ENCODE measurements around the gene GLIPR2.
"Not testable (repeated sequence)": the region's sequence is repeated elsewhere in the genome, so short reads cannot be mapped to it uniquely, and the experiment has no call there.

Gene GLIPR2, protein sequence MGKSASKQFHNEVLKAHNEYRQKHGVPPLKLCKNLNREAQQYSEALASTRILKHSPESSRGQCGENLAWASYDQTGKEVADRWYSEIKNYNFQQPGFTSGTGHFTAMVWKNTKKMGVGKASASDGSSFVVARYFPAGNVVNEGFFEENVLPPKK

DNA sequence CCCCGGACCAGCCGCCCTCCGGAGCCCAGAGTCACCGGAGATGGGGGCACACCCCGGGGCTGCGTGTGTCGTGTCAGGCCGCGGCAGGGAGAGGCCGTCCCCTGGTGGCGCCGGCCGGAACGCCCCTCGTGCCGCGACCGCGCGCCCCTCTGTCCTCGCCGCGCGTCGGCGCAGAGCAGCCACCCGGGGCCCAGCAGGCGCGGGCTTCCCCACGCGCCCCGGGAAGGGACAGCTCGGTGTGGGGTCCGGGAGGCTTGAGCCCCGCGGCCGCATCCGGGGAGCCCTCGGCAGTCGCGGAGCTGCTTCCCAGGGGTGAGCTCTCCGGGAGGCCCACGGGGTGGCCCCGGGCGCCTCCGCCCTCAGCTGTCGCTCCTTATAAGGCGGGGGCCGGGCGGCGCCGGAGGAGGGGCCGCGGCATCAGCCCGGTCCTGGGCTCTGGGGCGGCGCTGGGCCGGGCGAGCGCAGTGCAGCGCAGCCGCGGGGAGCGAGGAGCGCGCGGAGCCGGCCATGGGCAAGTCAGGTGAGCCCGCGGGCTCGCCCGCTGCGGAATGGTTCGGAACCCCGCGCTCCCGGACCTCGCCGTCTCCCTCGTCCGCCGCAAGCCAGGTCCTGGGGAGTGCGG is at the start of gene GLIPR2:
GLIPR2 (plus strand) TSS at position 462 of the 622 bp plus-strand sequence; CDS start at position 508, 46 bp downstream.
- DNase-seq, result no peak

DNA sequence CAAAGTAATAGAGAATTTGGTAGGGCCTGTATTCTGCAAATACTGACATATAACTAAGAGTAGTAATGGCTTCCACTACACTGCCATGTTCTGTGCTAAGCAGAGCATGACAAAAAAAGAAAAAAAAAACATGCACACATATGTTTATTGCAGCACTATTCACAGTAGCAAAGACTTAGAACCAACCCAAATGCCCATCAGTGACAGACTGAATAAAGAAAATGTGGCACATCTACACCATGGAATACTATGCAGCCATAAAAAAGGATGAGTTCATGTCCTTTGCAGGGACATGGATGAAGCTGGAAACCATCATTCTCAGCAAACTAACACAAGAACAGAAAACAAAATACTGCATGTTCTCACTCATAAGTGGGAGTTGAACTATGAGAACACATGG is 49.5 kb upstream of the GLIPR2 start:
- DNase-seq, result not testable (repeated sequence)

DNA sequence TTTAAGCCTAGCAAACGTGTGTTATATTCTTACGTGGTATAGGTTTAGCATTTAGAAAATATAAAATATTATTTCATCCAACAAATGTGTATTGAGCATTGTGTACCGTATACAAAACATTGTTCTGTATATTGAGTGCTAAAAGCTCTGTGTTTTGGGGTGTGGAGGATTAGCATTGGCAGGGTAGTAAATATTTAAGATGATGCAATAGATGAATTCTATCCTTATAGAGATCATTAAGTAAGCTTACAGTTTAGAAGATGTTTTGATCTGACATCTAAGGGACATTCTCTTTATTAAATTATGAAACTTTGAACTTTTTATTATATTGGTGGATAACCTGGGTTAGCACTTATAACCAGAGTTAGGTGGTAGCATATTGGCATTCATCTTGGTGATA is 48.5 kb upstream of the GLIPR2 start:
- no peak for DNase-seq

DNA sequence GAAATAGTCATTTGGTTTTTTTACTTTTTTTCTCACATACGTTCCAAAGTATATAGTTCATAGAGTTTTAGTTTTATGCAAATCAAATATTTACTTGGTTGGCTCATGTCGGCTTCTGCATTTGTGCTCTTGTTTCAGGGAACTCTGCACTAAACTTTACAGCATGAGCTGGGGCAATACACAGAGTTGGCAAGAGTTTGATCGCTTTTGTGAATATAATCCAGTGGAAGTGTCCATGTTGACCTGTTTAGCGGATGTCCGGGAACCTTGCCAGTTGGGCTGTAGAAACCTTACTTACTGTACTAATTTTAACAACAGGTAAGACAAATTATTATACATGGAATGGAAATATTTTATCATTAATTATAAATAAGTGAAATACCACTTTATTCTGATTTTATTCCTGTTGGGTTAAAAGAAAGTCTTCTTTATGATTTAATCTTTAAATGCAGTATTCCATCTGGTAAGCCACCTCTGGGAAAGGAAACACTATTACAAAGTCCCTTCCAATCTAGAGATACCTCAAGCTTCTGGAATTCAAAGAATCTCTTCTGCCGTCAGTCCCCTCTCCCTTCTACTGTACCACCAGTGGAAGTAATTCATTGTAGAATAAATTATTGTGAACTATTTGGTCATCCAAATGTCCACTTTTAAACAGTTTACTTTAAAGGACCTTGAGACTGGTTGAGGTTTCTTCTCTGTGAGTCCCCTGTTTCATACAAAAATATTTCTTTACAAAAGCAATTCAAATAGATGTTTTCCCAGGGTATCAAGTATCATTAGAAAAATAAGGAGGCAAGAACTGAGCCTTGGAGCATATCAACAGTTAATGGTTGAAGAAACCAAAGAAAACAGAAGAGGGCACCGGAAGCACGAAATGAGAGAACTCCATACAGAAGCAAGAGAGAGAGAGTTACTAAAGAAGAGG is 45.2 kb upstream of the GLIPR2 start:
- DNase-seq, result no peak

DNA sequence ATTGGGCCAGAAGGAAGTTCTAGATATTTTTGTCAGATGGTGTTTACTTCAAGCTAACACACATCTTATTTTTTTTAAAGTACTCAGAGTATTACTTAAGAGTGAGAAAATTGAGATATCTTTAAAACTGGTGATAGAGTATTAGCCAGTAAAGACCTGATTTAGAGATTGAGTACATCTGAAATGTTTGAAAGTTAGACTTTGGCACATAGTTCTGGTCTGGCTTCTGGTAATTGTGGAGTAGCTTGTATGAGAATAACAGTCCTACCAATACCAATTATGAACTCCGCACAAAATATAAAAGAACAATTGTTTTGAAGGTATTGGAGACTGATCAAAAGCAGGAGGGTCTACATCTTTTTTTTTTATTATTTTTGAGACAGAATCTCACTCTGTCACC is 44.5 kb upstream of the GLIPR2 start:
- no peak for DNase-seq

DNA sequence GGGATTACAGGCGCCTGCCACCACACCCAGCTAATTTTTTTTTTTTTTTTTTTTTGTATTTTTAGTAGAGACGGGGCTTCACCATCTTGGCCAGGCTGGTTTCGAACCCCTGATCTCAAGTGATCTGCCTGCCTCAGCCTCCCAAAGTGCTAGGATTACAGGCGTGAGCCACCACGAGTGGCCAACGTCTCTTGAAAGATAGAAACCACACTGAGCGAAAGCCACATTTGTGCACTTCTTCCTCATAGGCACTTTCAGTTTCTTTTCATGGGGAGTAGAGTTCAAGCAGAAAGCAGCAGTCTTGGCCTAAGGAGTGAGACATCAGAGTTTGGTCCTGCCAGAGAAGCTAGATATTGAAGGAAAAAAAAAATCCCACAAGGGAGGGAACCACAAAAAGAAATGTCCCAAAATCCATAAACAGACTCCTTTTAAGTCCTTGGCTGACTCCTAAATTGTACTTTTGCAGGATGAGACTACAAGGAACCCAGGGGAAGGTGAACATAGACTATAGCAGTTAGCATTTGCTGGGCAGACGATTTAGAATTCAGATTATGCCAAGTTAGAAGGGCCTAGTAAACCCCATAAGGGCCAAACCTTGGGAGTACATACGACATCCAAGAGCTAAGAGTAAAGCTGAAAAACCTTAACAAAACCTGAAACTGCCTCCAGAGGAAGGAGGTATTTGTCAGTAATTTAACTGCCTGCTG is 43.9 kb upstream of the GLIPR2 start:
- no peak for DNase-seq

DNA sequence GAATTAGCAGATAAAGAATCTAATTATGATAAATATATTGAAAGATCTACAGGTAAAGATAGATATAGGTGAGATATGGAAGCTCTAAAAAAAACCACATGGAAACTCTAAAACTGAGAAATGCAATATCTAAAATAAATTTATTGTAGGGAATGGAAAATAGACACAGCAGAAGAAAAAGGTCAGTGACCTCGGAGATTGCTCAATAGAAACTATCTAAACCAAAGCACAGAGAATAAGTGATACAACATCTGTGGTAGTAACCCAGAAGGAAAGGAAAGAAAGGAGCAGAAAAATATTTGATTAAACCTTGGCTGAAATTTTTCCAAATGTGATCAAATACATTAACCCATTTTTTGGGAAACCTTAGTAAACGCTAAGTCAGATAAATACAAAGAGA is 43.1 kb upstream of the GLIPR2 start:
- no peak for DNase-seq

DNA sequence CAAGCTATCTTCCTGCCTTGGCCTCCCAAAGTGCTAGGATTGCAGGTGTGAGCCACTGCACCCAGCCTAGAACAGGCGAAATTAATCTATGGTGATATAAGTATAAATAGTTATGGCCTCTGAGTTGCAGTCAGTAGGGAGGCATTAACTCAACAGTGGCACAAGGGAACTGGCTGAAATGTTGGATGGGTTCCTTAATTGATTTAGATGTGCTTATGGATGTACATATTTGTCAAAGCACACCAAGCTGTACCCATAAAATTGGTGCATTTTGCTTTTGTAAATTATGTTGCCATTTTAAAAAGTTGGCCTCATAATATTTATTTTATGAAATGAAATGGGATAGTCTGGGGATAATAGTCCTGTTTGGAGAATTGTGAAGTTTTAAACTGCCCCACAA is 36.8 kb upstream of the GLIPR2 start:
- DNase-seq, result no peak

DNA sequence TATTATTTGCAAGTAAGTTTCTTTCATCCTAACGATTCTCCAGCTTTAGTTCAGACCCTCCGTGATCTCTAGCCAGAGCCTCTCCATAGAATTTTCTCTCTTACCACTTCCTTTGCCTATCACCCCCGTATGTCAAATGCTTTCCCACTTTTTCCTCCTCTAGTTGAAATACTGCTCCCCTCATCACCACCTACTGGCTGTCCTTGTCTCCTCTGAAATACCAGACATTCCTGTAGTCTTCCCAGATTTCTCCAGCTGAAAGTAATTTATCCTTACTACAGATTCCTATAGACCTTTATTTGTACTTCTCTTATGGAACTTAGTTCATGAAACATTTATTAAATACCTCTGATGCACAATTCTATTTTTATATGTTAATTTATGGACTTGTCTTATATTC is 36.0 kb upstream of the GLIPR2 start:
- no peak for DNase-seq

DNA sequence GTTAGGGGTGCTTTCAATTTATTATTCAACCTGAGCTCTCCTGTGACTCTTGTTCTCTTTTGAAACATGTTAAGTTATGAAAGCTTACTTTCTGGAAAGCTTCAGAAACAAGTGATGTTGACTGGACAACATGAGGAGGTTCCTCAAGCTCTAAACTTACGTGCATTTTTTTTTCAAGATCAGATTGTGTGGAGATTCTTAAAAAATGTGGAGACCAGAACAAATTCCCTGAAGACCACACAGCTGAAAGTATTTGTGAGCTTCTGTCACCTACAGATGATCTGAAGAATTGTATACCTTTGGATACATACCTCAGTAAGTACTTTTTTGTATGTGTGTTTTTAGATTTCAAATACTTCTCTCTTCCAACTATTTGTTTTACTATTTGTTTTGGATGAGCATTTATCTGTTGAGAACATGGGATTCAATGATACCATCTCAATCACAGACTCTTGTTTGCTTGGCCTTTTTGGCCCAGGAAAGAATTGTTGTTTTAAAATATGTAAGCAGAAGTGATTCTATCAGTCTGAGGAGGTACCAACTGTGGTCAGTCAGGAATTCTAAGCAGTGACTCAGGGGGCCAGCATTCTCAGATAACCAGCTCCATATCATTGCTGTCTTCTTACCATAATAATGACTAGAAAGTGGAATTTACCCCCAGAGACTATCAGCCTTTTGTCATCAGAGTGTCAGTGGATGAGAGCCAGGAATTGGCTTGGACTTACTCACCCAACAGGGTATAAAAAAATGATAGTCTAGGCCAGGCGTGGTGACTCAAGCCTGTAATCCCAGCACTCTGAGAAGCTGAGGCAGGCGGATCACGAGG is 34.4 kb upstream of the GLIPR2 start:
- DNase-seq, result no peak

DNA sequence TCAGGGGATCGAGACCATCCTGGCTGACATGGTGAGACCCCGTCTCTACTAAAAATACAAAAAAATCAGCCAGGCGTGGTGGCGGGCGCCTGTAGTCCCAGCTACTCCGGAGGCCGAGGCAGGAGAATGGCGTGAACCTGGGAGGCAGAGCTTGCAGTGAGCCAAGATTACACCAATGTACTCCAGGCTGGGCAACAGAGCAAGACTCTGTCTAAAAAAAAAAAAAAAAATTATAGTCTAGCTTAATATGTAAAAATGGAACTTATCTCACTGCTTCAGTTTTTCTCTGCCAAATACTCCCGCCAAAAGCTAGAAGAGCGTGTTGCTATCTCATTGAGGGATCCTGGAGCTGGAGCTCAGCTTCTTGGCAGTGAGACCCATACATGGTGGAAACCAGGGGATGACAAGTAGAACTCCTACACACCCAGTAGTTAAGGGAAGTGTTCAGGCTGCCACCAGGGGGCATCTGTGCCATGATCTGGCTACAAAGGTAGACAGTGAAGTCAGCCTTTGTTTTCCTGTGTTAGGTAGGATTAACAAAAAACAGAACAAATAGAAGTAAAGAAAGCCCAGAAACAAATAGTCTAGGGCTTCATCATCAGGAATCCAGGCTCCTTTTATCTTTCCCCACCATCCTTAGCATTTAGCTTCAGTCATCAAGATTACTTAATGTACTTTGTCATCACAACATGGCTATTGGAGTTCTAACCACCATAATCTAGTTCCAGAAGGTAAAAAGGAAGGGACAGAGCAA is 33.6 kb upstream of the GLIPR2 start:
- DNase-seq, result peak; percentile 60

DNA sequence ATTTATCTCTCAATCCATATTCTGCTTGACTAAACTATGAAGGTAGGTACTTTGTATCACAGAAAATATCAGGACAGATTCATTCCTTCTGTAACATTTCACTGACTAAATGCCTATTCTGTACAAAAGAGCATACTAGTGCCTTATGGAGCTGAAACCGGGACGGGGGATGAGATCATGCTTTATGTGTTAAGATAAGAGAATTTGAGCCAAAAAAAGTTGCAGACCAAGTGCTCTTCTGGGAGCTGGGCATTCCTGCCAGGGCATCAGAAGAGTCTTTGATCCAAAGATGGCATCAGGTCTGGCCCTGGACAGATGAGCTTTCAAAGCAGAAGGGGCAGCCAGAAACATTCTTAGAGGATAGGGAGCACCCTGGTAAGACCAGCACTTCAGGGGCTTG is 27.5 kb upstream of the GLIPR2 start:
- no peak for DNase-seq

DNA sequence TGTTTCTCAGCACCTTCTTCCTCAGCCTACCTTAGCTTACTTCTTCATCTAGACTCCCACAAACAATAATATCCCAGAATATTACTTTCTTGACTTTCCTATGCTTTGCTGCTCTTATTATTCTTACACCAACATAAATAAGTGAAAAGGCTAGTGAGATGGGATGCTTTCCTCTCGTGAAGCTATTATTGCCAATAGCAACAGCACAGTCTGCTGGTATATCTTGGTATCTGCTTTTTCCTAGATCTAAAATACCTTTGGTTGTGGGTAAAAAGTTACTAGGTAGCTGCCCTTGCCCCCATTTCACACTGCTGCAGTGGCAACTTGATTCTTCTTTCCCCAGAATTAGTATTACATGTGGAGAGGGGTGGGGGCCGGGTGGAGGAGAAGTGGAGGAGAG is 26.1 kb upstream of the GLIPR2 start:
- DNase-seq, result no peak

DNA sequence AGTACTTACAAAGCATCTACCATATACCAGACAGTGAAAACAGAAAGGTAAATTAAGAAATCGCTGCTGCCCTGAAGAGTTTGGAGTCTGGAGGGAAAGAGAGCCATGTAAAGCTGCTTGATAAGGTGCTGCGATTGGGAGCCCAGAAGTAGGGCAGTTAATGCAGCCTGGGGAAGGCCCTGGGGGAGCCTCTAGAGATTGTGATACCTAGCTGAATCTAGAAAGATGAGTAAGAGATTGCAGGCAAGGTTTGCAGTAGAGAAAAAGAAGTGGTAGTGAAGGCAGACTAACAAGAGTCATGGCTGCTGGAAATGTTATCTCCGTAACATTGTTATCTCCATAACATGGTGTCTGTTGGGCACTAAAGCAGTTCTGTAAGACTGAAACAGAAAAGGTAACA is 24.0 kb upstream of the GLIPR2 start:
- DNase-seq, result no peak

DNA sequence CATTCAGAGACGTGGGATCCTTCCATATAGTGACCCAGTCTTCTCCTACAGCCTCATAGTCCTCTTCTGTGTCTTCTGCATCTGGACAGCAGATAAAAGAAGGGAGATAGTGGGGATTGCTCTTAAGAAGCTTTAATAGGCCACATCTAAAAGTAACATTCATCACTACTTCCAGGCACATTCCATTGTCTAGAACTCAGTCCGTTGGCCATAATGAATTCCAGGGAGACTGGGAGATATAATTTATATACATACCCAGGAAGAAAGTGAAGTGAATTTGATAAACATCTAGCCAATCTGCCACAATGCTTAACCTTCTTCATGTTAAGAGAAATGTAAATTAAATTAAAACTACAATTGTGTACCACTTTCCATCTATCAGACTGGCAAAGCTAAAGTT is 22.5 kb upstream of the GLIPR2 start:
- no peak for DNase-seq

DNA sequence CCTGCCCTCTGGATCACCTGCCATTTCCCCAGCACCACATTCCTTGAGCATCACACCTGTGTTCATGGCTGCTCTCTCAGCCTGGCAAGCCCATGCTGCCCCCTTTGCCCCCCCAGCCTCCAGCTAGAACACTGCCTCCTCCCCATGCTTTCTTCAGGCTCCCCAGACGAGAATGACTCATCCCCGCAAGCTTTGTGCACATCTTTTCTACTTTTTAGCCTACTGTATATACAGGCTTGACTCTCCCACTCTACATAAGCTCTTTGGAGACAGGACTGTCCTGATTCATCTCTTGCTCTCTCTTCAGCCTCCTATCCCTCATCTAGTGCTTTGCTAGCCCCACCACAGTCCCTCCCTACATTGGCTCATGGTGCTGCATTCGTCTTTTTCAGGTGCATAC is 19.9 kb upstream of the GLIPR2 start:
- no peak for DNase-seq

DNA sequence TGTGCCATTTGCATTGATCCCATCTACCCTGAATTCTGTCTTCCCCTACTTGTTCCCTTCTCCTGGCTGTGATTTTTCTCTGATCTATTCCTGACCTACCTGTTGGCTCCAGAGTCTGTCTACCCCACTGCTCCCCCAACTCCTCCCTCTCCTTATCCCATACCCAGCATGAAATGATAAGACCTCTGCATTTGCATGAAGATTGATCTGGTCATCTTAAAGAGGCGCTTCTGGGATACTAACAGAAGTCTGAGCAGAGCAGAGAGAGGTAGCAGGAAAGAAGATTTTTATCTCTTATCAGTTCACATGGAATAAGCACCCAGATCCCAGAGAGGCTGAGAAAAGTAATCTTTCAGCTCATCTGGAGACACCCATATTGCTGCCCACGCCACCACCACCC is 18.3 kb upstream of the GLIPR2 start:
- no peak for DNase-seq

DNA sequence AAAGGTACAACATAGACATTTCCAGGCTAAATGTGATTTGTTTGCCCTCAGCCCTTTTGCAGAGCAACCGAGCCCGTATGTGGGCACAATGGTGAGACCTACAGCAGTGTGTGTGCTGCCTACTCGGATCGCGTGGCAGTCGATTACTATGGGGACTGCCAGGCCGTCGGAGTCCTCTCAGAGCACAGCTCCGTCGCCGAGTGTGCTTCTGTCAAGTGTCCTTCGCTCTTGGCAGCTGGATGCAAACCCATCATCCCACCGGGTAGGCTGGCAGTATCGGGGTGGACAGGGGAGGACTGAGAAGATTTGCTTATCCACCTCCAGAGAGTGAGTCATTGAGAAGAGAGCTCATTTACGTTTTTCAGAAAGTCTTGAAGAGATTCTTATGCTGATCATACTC is 17.8 kb upstream of the GLIPR2 start:
- DNase-seq, result no peak

DNA sequence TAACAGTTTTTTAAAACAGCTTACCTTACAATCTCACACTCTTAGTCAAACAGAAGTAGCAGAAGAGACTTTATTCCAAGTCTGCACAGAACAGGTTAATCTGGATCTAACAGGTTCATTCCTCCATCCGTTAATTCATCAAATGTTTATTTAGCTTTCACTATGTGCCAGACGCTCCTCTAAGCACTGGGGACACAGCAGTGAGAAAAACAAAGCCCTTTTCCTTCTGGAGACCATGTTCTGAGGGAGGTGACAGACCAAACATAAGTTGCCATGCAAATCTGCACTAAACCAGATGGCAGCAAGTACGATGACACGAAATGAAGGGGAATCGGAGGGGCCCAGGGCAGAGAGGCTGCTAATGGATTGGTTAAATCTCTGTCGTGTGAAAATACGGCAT is 17.1 kb upstream of the GLIPR2 start:
- DNase-seq, result peak; percentile 12

DNA sequence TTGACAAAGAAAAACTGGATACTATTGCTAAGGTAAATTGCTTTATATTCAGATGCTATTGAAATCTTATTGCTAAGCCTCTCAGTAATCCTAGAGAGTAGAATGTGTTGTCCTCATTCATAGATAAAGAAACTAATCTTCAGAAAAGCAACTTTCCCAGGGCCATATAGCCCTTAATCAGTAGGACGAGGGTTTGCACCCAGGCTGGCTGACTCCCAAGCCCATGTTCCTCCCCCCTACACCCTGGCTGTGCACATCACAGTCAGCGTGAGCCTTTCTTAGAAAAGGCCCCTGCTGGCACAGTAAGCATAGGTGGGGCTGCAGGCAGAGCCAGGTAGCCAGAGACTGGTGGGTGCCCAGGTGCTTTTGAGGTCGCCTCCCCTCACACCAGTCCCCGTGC is 15.8 kb upstream of the GLIPR2 start:
- no peak for DNase-seq

DNA sequence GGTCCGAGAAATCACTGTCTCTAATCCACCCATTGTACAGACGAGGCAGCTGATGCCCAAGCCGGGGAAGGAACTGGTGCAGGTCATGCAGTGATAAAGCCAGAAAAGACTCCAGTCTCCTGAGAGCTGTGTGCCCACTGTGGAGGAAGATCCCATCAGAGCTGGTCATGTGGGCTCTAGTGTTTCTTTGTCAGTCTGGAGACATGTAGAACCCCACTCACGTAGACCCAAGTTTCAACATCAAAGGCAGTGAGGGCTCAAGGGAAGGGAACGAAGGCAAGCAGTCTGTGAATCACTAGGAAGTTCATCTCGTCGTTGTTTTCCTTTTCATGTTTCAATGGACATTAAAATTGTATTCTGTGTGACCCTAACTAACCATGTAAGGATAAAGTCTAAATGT is 14.6 kb upstream of the GLIPR2 start:
- DNase-seq, result no peak

DNA sequence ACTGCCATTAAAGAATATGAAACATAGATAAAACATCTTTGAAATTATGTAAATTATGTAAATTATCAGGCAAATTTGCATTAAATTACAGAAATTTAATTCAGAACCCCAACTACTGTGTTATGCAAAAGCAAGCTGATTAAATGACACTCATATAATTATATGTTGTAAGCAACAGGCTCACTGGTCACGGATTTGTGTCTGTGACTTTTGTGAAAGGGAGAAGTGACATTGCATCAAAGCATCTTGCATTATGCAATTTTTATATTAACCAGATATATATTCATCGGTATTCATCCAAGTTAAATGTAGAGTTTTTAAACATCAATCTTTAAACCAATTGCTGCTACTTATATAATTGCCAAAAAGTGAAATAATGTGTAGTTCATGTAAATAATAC is 13.0 kb upstream of the GLIPR2 start:
- DNase-seq, result no peak
